Peyer's patch (tissue), 4 donors: ENCODE data around the gene TWSG1. TPM values are rescaled to one million over a fixed set of nuclear protein-coding genes. Genes with fewer than 3 reads are reported as not detected.
"Not testable (repeated sequence)": the region's sequence is repeated elsewhere in the genome, so short reads cannot be mapped to it uniquely, and the experiment has no call there.

ENCODE experiments used
- DNase-seq, 3 donors: peaks; one replicate each; pipeline ENCODE4 v3.0.0-alpha.2; 2017 to 2019
- H3K27ac ChIP-seq, 4 donors: fragments of 200-600 bp; sonication (generic); one replicate each; pipeline ENCODE4 v1.5.1; 2016 to 2019
- H3K27me3 ChIP-seq, 2 donors: fragments of 200-600 bp; sonication (generic); one replicate each; pipeline ENCODE4 v1.5.1; 2019
- H3K36me3 ChIP-seq, 3 donors: fragments of 200-600 bp; sonication (generic); one replicate each; pipeline ENCODE4 v1.5.1; 2016 to 2019
- H3K4me1 ChIP-seq, 4 donors: fragments of 200-600 bp; sonication (generic); one replicate each; pipeline ENCODE4 v1.5.1; 2016 to 2019
- H3K4me3 ChIP-seq, 4 donors: fragments of 200-600 bp; sonication (generic); 1 replicate in 3 of 4; 2 replicates in 1 of 4; pipeline ENCODE4 v1.5.1; 2016 to 2019; ENCODE audit warnings: mild to moderate bottlenecking in 1 of 4
- H3K9me3 ChIP-seq, 4 donors: fragments of 200-600 bp; sonication (generic); one replicate each; pipeline ENCODE4 v1.5.1; 2016 to 2019; ENCODE audit warnings: mild to moderate bottlenecking in 1 of 4
- CTCF ChIP-seq, 6 experiments: fragments of 450-650 bp in 4 of 6; fragments of 200-600 bp in 2 of 6; sonication (generic) in 1 of 6; IDR thresholded peaks; one replicate each; pipeline ENCODE4 v1.5.1; 2017 to 2019; ENCODE audit warnings: antibody characterized with exemption in 6 of 6, mild to moderate bottlenecking in 3 of 6, moderate library complexity in 1 of 6
- POLR2A ChIP-seq, 2 donors: fragments of 450-650 bp; IDR thresholded peaks; one replicate each; pipeline ENCODE4 v1.5.1; 2017; ENCODE audit warnings: antibody characterized with exemption in 2 of 2, mild to moderate bottlenecking in 2 of 2, moderate library complexity in 2 of 2
- total RNA-seq, 4 donors: library from RNA; depleted of rRNA; stranded (reverse); fragments of >200 nt; gene quantifications; one replicate each; pipeline ENCODE4 v1.1.0, GENCODE V29; 2016

The TWSG1 gene
- total RNA-seq, 4 donors from 2014 or later: 7.5 to 12.4 (median 10.5) TPM

- Histone ChIP-seq H3K9me3 (no peaks in the 10 kb centered on the region), H3K4me1 (no peaks in the 10 kb centered on the region), H3K4me3 (no peak overlapping the region), H3K27me3 (no peaks in the 10 kb centered on the region), H3K36me3 (no peaks in the 10 kb centered on the region), H3K27ac (no peak overlapping the region)
- DNase-seq: no peak
- TF ChIP-seq CTCF (IDR thresholded peaks at IDR 0.05) (no peak), POLR2A (IDR thresholded peaks at IDR 0.05) (no peak)
Measured at GRCh38 chr18:9426753-9427152, 92.2 kb downstream of the TWSG1 start.

GRCh38 chr18:9428301-9428706 lies 93.7 kb downstream of the TWSG1 start:
- H3K36me3 ChIP-seq: no peaks in the 10 kb centered on the region
- H3K4me1 ChIP-seq: no peaks in the 10 kb centered on the region
- no peaks in the 10 kb centered on the region for H3K9me3 ChIP-seq
- H3K4me3 ChIP-seq: no peak overlapping the region
- no peaks in the 10 kb centered on the region for H3K27me3 ChIP-seq
- DNase-seq: no peak
- no peak for TF ChIP-seq POLR2A (IDR thresholded peaks at IDR 0.05)
- TF ChIP-seq CTCF (IDR thresholded peaks at IDR 0.05): no peak
- no peak overlapping the region for H3K27ac ChIP-seq

- DNase-seq: no peak
Measured at GRCh38 chr18:9428862-9429661, 94.5 kb downstream of the TWSG1 start.

GRCh38 chr18:9429662-9429993 lies 95.1 kb downstream of the TWSG1 start:
- no peaks in the 10 kb centered on the region for H3K9me3 ChIP-seq
- H3K4me3 ChIP-seq: no peak overlapping the region
- peaks cover 0 to 8% (median 0%) of the 10 kb centered on the region in 4 donors for H3K4me1 ChIP-seq
- no peak overlapping the region for H3K27ac ChIP-seq
- DNase-seq: no peak
- no peaks in the 10 kb centered on the region for H3K27me3 ChIP-seq
- no peaks in the 10 kb centered on the region for H3K36me3 ChIP-seq
- TF ChIP-seq POLR2A (IDR thresholded peaks at IDR 0.05) (no peak), CTCF (IDR thresholded peaks at IDR 0.05) (no peak)

More at GRCh38 chr18:9428862-9429661, 94.5 kb downstream of the TWSG1 start:
- H3K4me3 ChIP-seq: no peak overlapping the region
- no peaks in the 10 kb centered on the region for H3K36me3 ChIP-seq
- no peaks in the 10 kb centered on the region for H3K27me3 ChIP-seq
- peaks cover 0 to 5% (median 0%) of the 10 kb centered on the region in 4 donors for H3K4me1 ChIP-seq
- H3K9me3 ChIP-seq: no peaks in the 10 kb centered on the region
- no peak overlapping the region for H3K27ac ChIP-seq
- TF ChIP-seq POLR2A (IDR thresholded peaks at IDR 0.05) (no peak), CTCF (IDR thresholded peaks at IDR 0.05) (no peak)

GRCh38 chr18:9430315-9430714 lies 95.7 kb downstream of the TWSG1 start:
- not testable (repeated sequence) for H3K4me1 ChIP-seq, H3K4me3 ChIP-seq, H3K27ac ChIP-seq, H3K27me3 ChIP-seq, H3K9me3 ChIP-seq, H3K36me3 ChIP-seq, DNase-seq

GRCh38 chr18:9431296-9431695 lies 96.7 kb downstream of the TWSG1 start:
- TF ChIP-seq CTCF (IDR thresholded peaks at IDR 0.05) (no peak), POLR2A (IDR thresholded peaks at IDR 0.05) (no peak)
- H3K27me3 ChIP-seq: no peaks in the 10 kb centered on the region
- peaks cover 0 to 8% (median 0%) of the 10 kb centered on the region in 4 donors for H3K4me1 ChIP-seq

GRCh38 chr18:9433122-9433521 lies 98.5 kb downstream of the TWSG1 start:
- not testable (repeated sequence) for H3K27me3 ChIP-seq, H3K4me1 ChIP-seq, DNase-seq, H3K27ac ChIP-seq, H3K4me3 ChIP-seq, H3K36me3 ChIP-seq, H3K9me3 ChIP-seq

More at GRCh38 chr18:9431296-9431695, 96.7 kb downstream of the TWSG1 start:
- no peaks in the 10 kb centered on the region for H3K36me3 ChIP-seq
- no peaks in the 10 kb centered on the region for H3K9me3 ChIP-seq
- no peak overlapping the region for H3K4me3 ChIP-seq
- H3K27ac ChIP-seq: no peak overlapping the region
- no peak for DNase-seq
